ENCODE measurements around the gene CIART.
"Not testable (repeated sequence)": the region's sequence is repeated elsewhere in the genome, so short reads cannot be mapped to it uniquely, and the experiment has no call there.

CIART gene

DNA sequence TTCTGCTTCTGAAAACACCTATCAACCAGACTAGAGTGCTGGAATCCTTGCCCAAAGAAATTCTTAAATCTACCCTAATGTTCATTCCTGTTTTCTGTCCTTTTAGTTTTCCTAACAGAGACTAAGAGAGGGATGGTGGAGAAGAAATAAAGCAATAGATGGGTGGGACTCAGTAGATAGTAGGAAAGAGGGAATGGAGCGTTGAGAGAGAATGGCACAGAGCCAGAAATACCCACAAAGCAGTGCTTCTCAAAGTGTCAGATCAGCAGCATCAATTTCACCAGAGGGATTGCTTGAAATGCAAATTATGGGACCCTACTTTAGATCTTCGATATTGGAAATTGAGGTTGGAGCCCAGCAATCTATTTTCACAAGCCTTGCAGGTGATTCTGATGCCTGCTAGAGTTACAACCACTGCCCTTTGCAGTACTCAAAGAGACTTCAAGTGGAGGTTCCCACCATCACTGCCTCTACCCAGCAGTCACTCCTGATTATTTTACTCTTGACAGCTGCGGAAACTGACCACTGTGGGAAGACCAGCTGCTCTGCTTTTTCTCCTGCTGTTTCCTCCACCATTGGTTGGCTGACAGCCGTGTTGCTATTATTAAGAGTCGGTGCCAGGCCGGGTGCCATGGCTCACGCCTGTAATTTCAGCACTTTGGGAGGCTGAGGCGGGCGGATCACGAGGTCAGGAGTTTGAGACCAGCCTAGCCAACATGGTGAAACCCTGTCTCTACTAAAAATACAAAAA lies 27.6 kb downstream of the CIART start:
- no peak for DNase-seq (ENCODE audit: low read depth)

- DNase-seq (ENCODE audit: low read depth): no peak
Measured at GRCh38 chr1:150311762-150312161, 29.4 kb downstream of the CIART start.

GRCh38 chr1:150314691-150315090 lies 32.3 kb downstream of the CIART start:
- DNase-seq (ENCODE audit: low read depth): not testable (repeated sequence)

GRCh38 chr1:150320667-150320978 lies 38.3 kb downstream of the CIART start:
- no peak for DNase-seq (ENCODE audit: low read depth)

GRCh38 chr1:150321826-150322166 lies 39.4 kb downstream of the CIART start:
- DNase-seq (ENCODE audit: low read depth): no peak

GRCh38 chr1:150322310-150322709 lies 40.0 kb downstream of the CIART start:
- DNase-seq (ENCODE audit: low read depth): no peak

DNA sequence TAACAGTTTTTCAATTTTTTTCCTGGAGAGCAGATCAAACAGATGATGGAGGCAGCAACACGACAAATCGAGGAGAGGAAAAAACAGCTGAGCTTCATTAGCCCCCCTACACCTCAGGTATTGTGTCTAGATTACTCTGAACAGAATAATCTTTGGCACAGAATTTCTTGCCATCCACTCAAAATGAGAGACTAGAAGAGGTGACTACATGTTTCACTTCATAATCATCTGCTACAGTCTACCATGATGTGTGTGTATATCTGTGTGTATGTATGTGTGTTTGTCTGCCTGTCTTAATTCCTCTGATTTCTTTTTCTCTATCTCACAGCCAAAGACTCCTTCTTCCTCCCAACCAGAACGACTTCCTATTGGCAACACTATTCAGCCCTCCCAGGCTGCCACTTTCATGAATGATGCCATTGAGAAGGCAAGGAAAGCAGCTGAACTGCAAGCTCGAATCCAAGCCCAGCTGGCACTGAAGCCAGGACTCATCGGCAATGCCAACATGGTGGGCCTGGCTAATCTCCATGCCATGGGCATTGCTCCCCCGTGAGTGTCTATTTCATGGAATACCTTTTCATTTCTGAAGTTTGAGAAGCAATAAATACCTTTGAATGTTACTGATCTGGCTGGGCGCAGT lies 50.4 kb downstream of the CIART start:
- DNase-seq (ENCODE audit: low read depth): no peak

Measured in HS-27A (cell line).